Measurements from ENCODE around the gene RPL26.

- TF ChIP-seq POLR2A (IDR thresholded peaks at IDR 0.05) = no peak
- no peak for TF ChIP-seq CTCF (IDR thresholded peaks at IDR 0.05)
Measured at GRCh38 chr17:8426094-8426720, 43.2 kb upstream of the RPL26 start.

Data from thyroid gland (tissue), 4 donors.